ENCODE results near the gene MLXIP.
A peak's percentile ranks its signal among the peaks of the same experiment; 100 is the strongest.

Gene MLXIP

DNA sequence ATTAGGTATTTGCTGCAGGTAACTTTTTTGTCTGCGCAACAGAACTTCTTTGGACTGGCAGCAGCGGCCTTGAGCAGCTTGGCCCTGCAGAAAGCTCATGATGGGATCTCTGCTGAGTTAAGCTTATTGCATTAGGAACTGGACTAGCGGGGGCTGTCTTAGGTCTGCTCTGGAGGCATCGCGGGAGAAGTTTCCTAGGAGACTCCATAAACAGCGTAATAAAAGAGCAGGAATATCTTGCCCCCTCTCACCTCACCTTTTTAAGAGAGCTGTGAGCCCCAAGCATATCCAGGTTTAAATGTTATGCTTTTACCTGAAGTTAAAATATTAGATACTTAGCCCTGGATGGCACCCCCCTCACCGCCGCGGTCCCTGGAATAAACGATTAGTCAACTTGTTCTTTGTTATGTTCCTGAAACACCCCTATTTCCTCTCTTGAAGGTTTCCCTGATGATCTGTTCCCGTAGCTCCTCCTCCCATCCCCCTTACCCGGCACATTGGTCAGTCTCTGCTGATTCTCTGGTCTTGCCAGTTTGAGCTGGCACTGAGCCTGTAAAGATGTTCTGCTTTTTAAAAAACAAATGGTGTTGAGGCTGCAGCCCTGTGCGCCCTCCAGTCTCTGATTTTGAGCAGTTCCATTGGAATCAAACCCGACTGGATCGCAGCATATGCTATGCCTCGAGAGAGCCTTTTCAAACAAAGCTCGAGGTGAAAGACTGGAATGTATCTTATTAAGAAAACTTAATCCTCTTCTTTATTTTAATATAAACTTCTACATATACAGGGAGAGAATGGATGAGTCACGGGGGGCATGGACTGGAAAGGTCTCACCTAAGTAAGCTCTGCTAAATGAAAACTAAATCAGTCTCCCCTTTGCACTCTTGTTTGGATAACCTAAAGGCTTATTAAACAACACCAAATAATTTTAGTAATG is 1.9 kb downstream of the MLXIP start:
- no peak overlapping the region for H2AFZ ChIP-seq (ENCODE audit: low read depth, low read length, severe bottlenecking)
- no peaks in the 10 kb centered on the region for H3K36me3 ChIP-seq (ENCODE audit: low read length)
- H3K4me3 ChIP-seq (ENCODE audit: insufficient read depth, low read length, poor library complexity, severe bottlenecking): peak overlapping the region; percentile 98
- H4K20me1 ChIP-seq (ENCODE audit: low read depth, low read length): no peaks in the 10 kb centered on the region; the same call in 1 of the 2 replicates
- H3K27me3 ChIP-seq (ENCODE audit: low read length): no peaks in the 10 kb centered on the region
- peak overlapping the region; percentile 53 for H3K27ac ChIP-seq (ENCODE audit: low read depth, low read length)
- H3K9me2 ChIP-seq (replicated peaks; ENCODE audit: insufficient read depth, low read length): no peaks in the 10 kb centered on the region
- peak overlapping the region; percentile 98 for H3K4me2 ChIP-seq (ENCODE audit: low read depth, low read length, poor library complexity, severe bottlenecking)
- peaks cover 54% of the 10 kb centered on the region for H3K79me2 ChIP-seq (ENCODE audit: insufficient read depth, low read length)
- H3K9ac ChIP-seq (ENCODE audit: low read length): peak overlapping the region; percentile 82
- no peaks in the 10 kb centered on the region for H3K9me3 ChIP-seq (ENCODE audit: insufficient read depth, low read length)
- TF ChIP-seq CTCF (IDR thresholded peaks at IDR 0.05; ENCODE audit: insufficient read depth, low read length, poor library complexity, severe bottlenecking) (no peak), EZH2phosphoT487 (conservative IDR thresholded peaks at IDR 0.05; ENCODE audit: low read length) (no peak)
- peaks cover 21% of the 10 kb centered on the region for H3F3A ChIP-seq (ENCODE audit: insufficient read depth)

DNA sequence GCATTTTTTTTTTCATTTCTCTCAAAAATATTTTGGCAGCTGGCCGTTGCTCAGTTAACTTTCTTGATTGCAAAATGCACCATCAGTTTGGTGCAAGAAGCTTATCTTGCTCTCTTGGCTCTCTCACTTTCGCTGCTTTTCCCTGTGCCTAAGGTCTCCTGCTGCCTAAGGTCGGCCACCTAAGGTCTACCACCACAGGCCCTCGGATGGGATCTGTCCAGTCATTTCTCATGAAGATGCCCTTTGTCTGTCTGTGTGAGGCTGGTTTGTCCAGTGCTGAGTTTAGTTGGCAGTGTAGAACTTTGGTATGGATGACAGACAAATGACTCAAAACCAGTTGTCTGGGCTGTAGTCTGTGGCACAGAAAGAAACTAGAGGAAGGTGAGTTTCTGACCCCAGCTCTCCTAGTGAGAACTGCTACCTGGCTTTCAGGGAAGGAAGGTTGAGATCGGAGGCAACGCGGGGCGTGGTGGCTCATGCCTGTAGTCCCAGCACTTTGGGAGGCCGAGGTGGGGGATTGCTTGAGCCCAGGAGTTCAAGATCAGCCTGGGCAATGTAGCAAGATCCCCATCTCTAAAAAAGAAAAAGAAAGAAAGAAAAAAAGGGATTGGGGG is 2.6 kb downstream of the MLXIP start:
- Histone ChIP-seq H3K36me3 (ENCODE audit: low read length) (no peaks in the 10 kb centered on the region), H3K27me3 (ENCODE audit: low read length) (no peaks in the 10 kb centered on the region), H3K9ac (ENCODE audit: low read length) (peak overlapping the region; percentile 82), H3F3A (ENCODE audit: insufficient read depth) (peaks cover 21% of the 10 kb centered on the region), H3K27ac (ENCODE audit: low read depth, low read length) (peak overlapping the region; percentile 53), H3K4me3 (ENCODE audit: insufficient read depth, low read length, poor library complexity, severe bottlenecking) (peak overlapping the region; percentile 98), H2AFZ (ENCODE audit: low read depth, low read length, severe bottlenecking) (no peak overlapping the region), H3K79me2 (ENCODE audit: insufficient read depth, low read length) (peaks cover 61% of the 10 kb centered on the region), H4K20me1 (ENCODE audit: low read depth, low read length) (no peaks in the 10 kb centered on the region; the same call in 1 of the 2 replicates), H3K9me2 (replicated peaks; ENCODE audit: insufficient read depth, low read length) (no peaks in the 10 kb centered on the region), H3K4me2 (ENCODE audit: low read depth, low read length, poor library complexity, severe bottlenecking) (peak overlapping the region; percentile 98), H3K9me3 (ENCODE audit: insufficient read depth, low read length) (no peaks in the 10 kb centered on the region)
- no peak for TF ChIP-seq EZH2phosphoT487 (conservative IDR thresholded peaks at IDR 0.05; ENCODE audit: low read length)
- TF ChIP-seq CTCF (IDR thresholded peaks at IDR 0.05; ENCODE audit: insufficient read depth, low read length, poor library complexity, severe bottlenecking): no peak

DNA sequence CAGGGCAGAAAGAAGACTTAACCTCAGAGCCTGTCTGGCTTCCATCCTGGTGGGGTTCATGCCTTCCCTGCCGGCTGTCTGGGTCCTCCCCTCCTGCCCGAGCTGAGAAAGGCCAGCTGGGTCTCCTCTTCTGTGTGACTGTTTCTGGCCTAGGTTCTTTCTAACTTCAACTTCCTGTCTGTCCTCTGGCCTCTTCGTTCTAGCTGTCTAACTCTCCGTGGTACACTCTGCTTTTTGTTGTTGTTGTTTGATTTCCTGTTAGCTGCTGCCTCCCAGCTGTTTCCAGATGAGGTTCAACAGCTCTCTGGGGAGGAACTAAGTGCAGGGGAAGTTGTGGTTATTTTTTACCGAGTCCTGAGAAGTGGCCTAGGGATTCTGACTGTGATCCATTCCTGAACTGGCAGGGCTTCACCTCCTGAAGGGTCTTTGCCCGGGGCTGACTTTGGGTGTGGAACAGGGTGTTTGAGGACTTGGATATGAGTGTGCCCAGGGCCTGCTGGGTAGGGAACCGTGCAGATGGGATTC is 3.2 kb downstream of the MLXIP start:
- Histone ChIP-seq H4K20me1 (ENCODE audit: low read depth, low read length) (no peaks in the 10 kb centered on the region; the same call in 1 of the 2 replicates), H3K9me2 (replicated peaks; ENCODE audit: insufficient read depth, low read length) (no peaks in the 10 kb centered on the region), H3K79me2 (ENCODE audit: insufficient read depth, low read length) (peaks cover 67% of the 10 kb centered on the region), H3K4me3 (ENCODE audit: insufficient read depth, low read length, poor library complexity, severe bottlenecking) (peak overlapping the region; percentile 17), H3K9ac (ENCODE audit: low read length) (peak overlapping the region; percentile 82; the same call in 1 of the 2 replicates), H3K27ac (ENCODE audit: low read depth, low read length) (peak overlapping the region; percentile 53), H3F3A (ENCODE audit: insufficient read depth) (peaks cover 21% of the 10 kb centered on the region), H2AFZ (ENCODE audit: low read depth, low read length, severe bottlenecking) (no peak overlapping the region), H3K9me3 (ENCODE audit: insufficient read depth, low read length) (no peaks in the 10 kb centered on the region), H3K27me3 (ENCODE audit: low read length) (no peaks in the 10 kb centered on the region), H3K4me2 (ENCODE audit: low read depth, low read length, poor library complexity, severe bottlenecking) (peak overlapping the region; percentile 98), H3K36me3 (ENCODE audit: low read length) (no peaks in the 10 kb centered on the region)
- TF ChIP-seq EZH2phosphoT487 (conservative IDR thresholded peaks at IDR 0.05; ENCODE audit: low read length) (no peak), CTCF (IDR thresholded peaks at IDR 0.05; ENCODE audit: insufficient read depth, low read length, poor library complexity, severe bottlenecking) (no peak)
